ENCODE results near the gene IFI27L1.

IFI27L1 gene

DNA sequence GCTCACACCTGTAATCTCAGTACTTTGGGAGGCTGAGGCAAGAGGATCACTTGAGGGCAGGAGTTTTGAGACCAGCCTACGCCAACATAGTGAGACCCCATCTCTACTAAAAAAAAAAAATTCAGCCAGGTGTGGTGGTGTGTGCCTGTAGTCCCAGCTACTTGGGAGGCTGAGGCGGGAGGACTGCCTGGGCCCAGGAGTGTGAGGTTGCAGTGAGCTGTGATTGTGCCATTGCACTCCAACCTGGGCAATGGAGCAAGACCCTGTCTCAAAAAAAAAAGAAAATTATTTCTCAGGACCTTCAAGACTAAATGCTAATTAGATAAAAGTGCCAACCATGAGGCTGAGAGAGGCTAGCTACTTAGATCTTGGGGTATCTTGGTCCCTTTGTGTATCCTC lies 31.5 kb upstream of the IFI27L1 start:
- no peak for TF ChIP-seq POLR2A (IDR thresholded peaks at IDR 0.05; ENCODE audit: low read depth, low read length)
- TF ChIP-seq TAF1 (IDR thresholded peaks at IDR 0.05; ENCODE audit: borderline replicate concordance, low read depth, low read length): no peak
- TF ChIP-seq POLR2AphosphoS5 (IDR thresholded peaks at IDR 0.05; ENCODE audit: low read depth, low read length): no peak
- no peak for FAIRE-seq
- no peak for DNase-seq (ENCODE audit: insufficient read length)

- no peak for TF ChIP-seq POLR2AphosphoS5 (IDR thresholded peaks at IDR 0.05; ENCODE audit: low read depth, low read length)
- no peak for TF ChIP-seq TAF1 (IDR thresholded peaks at IDR 0.05; ENCODE audit: borderline replicate concordance, low read depth, low read length)
- no peak; the same call in 1 of the 2 replicates for TF ChIP-seq POLR2A (IDR thresholded peaks at IDR 0.05; ENCODE audit: low read depth, low read length)
- FAIRE-seq (no peak), DNase-seq (ENCODE audit: insufficient read length) (no peak)
Measured at GRCh38 chr14:94050231-94050880, 30.8 kb upstream of the IFI27L1 start.

DNA sequence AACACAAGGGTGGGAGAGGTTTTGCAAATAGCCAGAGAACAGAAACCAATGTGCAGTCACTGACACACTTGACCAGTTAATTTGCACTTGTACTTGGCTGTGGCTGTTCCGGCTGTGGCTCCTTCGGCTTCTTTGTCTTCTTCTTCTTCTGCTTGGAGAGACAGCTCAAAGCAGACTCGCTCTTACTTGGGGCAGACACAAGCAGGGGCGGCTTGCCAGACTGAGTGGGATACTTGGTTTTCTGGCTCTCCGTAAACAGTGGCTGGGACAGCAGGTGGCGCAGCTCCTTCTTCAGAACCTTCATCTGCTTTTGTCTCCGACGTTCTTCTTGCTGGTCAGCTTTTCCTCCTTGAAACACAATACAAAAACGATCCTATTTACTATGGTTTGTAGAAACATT lies 30.0 kb upstream of the IFI27L1 start:
- TF ChIP-seq POLR2A (IDR thresholded peaks at IDR 0.05; ENCODE audit: low read depth, low read length) (no peak), TAF1 (IDR thresholded peaks at IDR 0.05; ENCODE audit: borderline replicate concordance, low read depth, low read length) (no peak), POLR2AphosphoS5 (IDR thresholded peaks at IDR 0.05; ENCODE audit: low read depth, low read length) (no peak)
- FAIRE-seq (no peak), DNase-seq (ENCODE audit: insufficient read length) (no peak)

- DNase-seq (ENCODE audit: insufficient read length) (no peak), FAIRE-seq (no peak)
- TF ChIP-seq POLR2A (IDR thresholded peaks at IDR 0.05; ENCODE audit: low read depth, low read length) (0 out of 2 replicates have a peak, but pooled peaks have one; percentile 30), POLR2AphosphoS5 (IDR thresholded peaks at IDR 0.05; ENCODE audit: low read depth, low read length) (no peak)
Measured at GRCh38 chr14:94051779-94052178, 29.3 kb upstream of the IFI27L1 start.

GRCh38 chr14:94052199-94052598 lies 28.9 kb upstream of the IFI27L1 start:
- no peak for DNase-seq (ENCODE audit: insufficient read length)
- FAIRE-seq: no peak
- TF ChIP-seq POLR2AphosphoS5 (IDR thresholded peaks at IDR 0.05; ENCODE audit: low read depth, low read length) (no peak), TAF1 (IDR thresholded peaks at IDR 0.05; ENCODE audit: borderline replicate concordance, low read depth, low read length) (no peak), POLR2A (IDR thresholded peaks at IDR 0.05; ENCODE audit: low read depth, low read length) (no peak)

DNA sequence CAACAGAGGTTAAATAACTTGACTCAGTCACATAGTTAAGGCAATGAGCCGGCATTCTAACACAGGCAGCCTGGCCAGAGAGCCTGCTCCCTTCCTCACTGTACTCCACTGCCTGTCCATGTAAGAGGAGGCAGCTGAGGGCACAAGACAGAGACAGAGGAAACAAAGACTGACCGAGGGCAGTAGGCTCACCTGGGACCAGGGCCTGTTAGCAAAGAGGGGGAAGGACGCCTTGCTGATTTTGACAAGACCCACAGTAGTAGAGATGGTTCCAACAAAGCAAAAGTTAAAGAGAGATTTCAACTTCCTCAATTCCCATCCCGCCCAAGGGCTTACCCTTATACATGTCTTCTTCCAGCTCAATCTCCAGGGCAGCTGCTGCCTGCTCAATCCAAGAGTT lies 28.4 kb upstream of the IFI27L1 start:
- DNase-seq (ENCODE audit: insufficient read length) (no peak), FAIRE-seq (no peak)
- TF ChIP-seq TAF1 (IDR thresholded peaks at IDR 0.05; ENCODE audit: borderline replicate concordance, low read depth, low read length) (no peak), POLR2AphosphoS5 (IDR thresholded peaks at IDR 0.05; ENCODE audit: low read depth, low read length) (no peak), POLR2A (IDR thresholded peaks at IDR 0.05; ENCODE audit: low read depth, low read length) (no peak)

- FAIRE-seq: no peak
Measured at GRCh38 chr14:94054401-94054800, 26.7 kb upstream of the IFI27L1 start.

DNA sequence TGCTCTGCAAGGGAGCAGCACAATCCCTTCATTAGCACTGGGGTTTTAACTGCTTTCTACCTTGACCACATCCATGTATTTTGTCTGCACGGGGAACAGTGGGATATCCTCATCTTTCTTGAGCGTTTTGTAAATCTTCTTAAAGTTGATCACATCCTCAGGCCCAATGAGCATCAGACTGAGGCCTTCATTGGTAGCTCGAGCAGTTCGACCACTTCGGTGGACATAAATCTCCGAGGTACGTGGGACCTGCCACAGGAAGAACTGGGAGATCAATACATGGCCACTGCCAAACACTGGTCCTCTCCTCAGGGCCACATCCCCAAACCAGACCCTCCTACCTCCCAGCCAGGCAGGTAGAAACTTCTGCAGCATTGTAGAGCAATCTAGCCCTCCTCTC lies 26.2 kb upstream of the IFI27L1 start:
- FAIRE-seq (no peak), DNase-seq (ENCODE audit: insufficient read length) (no peak)
- TF ChIP-seq POLR2AphosphoS5 (IDR thresholded peaks at IDR 0.05; ENCODE audit: low read depth, low read length): no peak
- no peak for TF ChIP-seq TAF1 (IDR thresholded peaks at IDR 0.05; ENCODE audit: borderline replicate concordance, low read depth, low read length)
- TF ChIP-seq POLR2A (IDR thresholded peaks at IDR 0.05; ENCODE audit: low read depth, low read length): no peak

More at GRCh38 chr14:94054401-94054800, 26.7 kb upstream of the IFI27L1 start:
- no peak for DNase-seq (ENCODE audit: insufficient read length)
- no peak for TF ChIP-seq POLR2A (IDR thresholded peaks at IDR 0.05; ENCODE audit: low read depth, low read length)
- no peak for TF ChIP-seq POLR2AphosphoS5 (IDR thresholded peaks at IDR 0.05; ENCODE audit: low read depth, low read length)
- no peak for TF ChIP-seq TAF1 (IDR thresholded peaks at IDR 0.05; ENCODE audit: borderline replicate concordance, low read depth, low read length)

GRCh38 chr14:94056579-94057308 lies 24.4 kb upstream of the IFI27L1 start:
- FAIRE-seq: no peak
- TF ChIP-seq TAF1 (IDR thresholded peaks at IDR 0.05; ENCODE audit: borderline replicate concordance, low read depth, low read length) (no peak), POLR2A (IDR thresholded peaks at IDR 0.05; ENCODE audit: low read depth, low read length) (no peak), POLR2AphosphoS5 (IDR thresholded peaks at IDR 0.05; ENCODE audit: low read depth, low read length) (no peak)
- no peak for DNase-seq (ENCODE audit: insufficient read length)

DNA sequence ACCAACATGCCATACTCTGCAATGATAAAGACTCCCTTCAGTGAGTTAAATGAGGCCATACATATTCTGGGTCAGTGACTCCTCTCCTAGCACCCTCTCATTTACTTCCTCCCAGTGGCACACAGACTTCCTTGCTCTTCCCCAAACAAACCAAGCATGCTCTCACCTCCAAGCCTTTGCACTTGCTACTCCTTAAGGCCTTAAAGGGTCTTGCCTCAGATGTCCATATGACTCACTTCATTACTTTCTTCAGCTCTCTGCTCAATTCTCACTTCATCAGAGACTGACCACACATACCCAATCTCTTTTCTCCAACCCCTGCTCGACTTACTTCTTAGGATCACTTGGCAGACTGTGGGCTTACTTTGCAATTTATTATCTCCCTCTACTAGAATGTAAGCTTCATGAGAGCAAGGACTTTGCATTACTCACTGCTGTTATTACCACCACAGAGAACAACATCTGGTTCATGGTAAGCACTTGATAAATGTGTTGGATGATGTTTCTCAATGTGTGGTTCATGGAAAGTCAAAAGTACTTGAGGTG lies 22.9 kb upstream of the IFI27L1 start:
- TF ChIP-seq POLR2A (IDR thresholded peaks at IDR 0.05; ENCODE audit: low read depth, low read length): no peak
- FAIRE-seq: no peak
- DNase-seq (ENCODE audit: insufficient read length): no peak

- DNase-seq (ENCODE audit: insufficient read length) (no peak), FAIRE-seq (no peak)
- TF ChIP-seq TAF1 (IDR thresholded peaks at IDR 0.05; ENCODE audit: borderline replicate concordance, low read depth, low read length): no peak
- no peak for TF ChIP-seq POLR2AphosphoS5 (IDR thresholded peaks at IDR 0.05; ENCODE audit: low read depth, low read length)
- TF ChIP-seq POLR2A (IDR thresholded peaks at IDR 0.05; ENCODE audit: low read depth, low read length): no peak
Measured at GRCh38 chr14:94058674-94059138, 22.4 kb upstream of the IFI27L1 start.

GRCh38 chr14:94059998-94060397 lies 21.1 kb upstream of the IFI27L1 start:
- DNase-seq (ENCODE audit: insufficient read length) (no peak), FAIRE-seq (no peak)
- TF ChIP-seq POLR2A (IDR thresholded peaks at IDR 0.05; ENCODE audit: low read depth, low read length) (no peak), POLR2AphosphoS5 (IDR thresholded peaks at IDR 0.05; ENCODE audit: low read depth, low read length) (no peak), TAF1 (IDR thresholded peaks at IDR 0.05; ENCODE audit: borderline replicate concordance, low read depth, low read length) (no peak)
